Adipose tissue (tissue), 3 donors: ENCODE measurements around the gene RAB17. TPM values are rescaled to one million over a fixed set of nuclear protein-coding genes. Genes with fewer than 3 reads are reported as not detected.

Source experiments
- H3K27ac ChIP-seq: one replicate; pipeline ENCODE4 v1.5.1; 2013; ENCODE audit warnings: low read depth, low read length
- WGBS, 3 donors: extraction: QIAGEN DNeasy Blood & Tissue Kit; methylation state at CpG; one replicate each; pipeline ENCODE4 v1.1.7; 2013; 5-methylcytosine and 5-hydroxymethylcytosine counted together
- polyA plus RNA-seq, 3 donors: library from polyadenylated mRNA; stranded (reverse); fragments of 200-250 nt; gene quantifications; one replicate each; pipeline ENCODE4 v1.2.3, GENCODE V29; 2013
- donor health status: healthy with polysubstance abuse.
- donor health status: Bipolar disorder and iron deficiency.
- donor health status: healthy.

The RAB17 gene
- 10 to 100 TPM in 1 of 3 donors, 1 to 10 TPM in 2; 1.1 to 22.7 (median 3.9) TPM for polyA plus RNA-seq

DNA sequence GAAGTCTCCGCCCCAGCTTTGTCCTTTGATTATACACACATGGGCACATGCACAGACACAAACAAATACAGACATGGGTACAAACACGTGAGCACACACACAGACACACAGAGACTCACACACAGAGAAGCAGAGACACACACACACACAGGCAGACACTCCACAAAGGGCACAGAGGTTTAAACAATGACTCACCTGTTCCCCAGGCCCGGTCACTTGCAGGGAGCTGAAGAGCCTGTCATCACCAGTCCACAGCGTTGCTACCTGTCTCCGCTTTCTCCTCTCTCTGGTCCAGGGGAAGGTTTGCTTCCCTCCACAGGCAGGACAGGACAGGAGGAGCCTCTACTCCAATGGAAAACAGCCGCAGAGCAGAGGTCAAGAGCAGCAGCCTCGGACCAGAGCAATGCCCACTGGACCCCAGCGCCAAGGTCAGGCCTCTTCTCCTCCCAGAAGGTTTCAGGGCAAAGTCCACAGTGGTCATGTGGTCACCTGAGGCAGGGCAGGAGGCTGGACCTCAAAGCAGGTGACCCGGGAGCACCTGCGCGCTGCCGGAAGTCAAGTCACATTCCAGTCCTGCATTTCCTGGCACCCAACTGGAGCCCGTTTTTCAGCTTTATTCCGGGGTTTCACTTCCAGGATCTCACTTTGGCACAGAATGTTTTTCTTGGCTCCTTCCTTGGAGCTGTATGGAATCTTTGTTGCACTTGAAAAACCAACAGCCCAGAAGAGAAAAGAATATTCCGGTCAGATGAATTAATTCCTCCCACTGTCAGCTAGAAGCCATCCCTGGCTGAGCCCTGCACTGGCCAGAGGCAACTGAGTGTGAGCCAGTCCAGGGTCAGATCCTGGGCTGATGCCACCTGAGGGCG is at the start of gene RAB17:
RAB17 (minus strand) TSS at position 463 of the 869 bp plus-strand sequence. CDS start 4,580 bp downstream, outside the sequence.
- WGBS, 3 donors, result 27 to 76% (median 70%) methylated on average over 16 of the region's 16 CpGs

DNA sequence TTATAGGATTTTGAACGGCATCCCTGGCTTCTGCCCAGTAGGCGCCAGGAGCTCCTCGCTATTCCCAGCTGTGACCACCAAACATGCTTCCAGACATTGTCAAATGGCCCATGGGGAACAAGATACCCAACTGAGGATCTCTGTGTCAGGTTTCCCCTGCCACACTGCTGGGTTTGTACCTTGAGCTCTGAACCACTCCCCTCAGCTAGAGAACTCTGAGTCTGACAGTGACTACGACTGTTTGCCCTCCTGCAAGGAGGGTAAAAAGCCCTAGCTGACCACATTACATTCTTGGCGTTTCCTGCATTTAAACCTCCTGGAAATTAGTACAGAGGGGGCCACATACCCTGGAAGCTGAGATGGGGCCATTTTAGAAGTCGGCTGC is 49.3 kb upstream of the RAB17 start:
- 90 to 96% (median 91%) methylated on average over 6 of the region's 6 CpGs for WGBS, 3 donors
- no peak overlapping the region for H3K27ac ChIP-seq

More for the DNA sequence above, at the start of gene RAB17:
- H3K27ac ChIP-seq, result no peak within 1 kb of the TSS

- WGBS, 3 donors, result 68 to 87% (median 75%) methylated on average over 11 of the region's 11 CpGs
- H3K27ac ChIP-seq, result no peak overlapping the region
These were observed 48.7 kb upstream of the RAB17 start for GRCh38 chr2:237639052-237639835.

- no peak overlapping the region for H3K27ac ChIP-seq
- 91 to 97% (median 92%) methylated on average over 8 of the region's 8 CpGs for WGBS, 3 donors
These were observed 47.6 kb upstream of the RAB17 start for GRCh38 chr2:237638176-237638575.

DNA sequence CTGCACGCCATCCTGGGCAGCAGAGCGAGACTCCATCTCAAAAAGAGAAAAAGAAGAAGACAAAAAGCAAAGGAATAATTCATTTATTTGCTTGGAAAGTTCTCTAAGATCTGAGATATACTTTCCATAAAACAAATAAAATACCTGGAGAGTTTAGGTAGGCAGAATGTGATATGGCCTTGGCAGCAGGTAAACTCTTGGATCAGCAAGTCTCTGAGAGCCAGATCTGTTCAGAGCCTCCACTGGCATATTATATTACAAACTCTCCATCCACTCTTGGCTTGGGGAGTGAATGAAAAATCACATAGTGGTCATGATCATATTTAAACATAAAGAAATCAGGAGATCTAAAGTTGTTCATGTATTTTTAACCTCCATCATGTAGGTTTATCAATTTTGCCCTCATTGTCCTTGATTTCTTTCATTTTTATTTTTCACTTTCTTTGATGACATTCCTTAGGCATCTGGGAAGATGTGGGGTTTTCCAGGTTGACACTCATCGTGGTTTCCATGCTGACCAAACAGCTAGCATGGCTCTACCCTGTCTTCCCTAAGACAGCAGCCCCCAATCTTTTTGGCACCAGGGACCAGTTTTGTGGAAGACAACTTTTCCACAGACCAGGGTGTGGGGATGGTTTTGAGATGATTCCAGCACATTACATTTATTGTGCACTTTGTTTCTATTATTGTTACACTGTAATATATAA is 47.0 kb upstream of the RAB17 start:
- 74 to 93% (median 78%) methylated on average over 3 of the region's 3 CpGs for WGBS, 3 donors
- H3K27ac ChIP-seq, result no peak overlapping the region

- 64 to 92% (median 70%) methylated on average over 1 of the region's 1 CpG for WGBS, 3 donors
- H3K27ac ChIP-seq, result no peak overlapping the region
These were observed 46.0 kb upstream of the RAB17 start for GRCh38 chr2:237636578-237636977.

GRCh38 chr2:237633061-237633561 is 42.6 kb upstream of the RAB17 start:
- no peak overlapping the region for H3K27ac ChIP-seq
- WGBS, 3 donors, result 75 to 77% (median 75%) methylated on average over 10 of the region's 10 CpGs

DNA sequence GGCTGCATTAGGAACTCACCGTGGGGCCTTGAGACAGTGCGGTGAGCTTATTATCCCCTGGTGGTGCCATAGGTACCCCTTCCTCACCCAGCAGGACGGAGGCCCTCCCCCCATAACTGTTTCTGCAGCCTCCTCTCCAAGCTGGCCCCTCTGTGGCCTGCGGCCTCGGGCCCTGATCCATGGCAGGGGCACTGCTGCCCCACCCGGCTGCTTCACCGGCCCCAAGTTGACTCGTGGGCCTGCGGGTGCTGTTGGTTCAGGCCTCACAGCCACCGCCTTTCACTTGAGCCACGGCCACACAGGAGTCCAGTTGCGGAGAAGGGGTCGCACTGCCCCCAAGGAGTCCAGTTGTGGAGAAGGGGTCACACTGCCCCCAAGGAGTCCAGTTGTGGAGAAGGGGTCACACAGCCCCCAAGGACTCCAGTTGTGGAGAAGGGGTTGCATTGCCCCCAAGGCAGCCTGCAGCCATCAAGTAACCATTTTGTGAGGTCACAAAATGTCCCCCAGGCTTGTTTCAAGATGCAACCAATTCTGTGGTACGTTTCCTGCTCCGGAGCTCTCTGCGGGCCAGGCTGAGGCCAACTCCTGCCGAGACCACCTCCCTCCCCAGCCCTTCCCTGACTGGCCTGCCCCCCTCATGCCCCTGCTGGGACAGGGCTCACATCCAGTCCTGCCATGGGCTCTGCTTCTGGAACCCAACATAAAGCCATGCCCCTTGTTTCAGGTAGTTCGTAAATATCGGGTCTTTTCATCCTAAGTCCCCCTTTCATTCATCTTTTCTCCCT is 41.5 kb upstream of the RAB17 start:
- WGBS, 3 donors, result 84 to 93% (median 90%) methylated on average over 19 of the region's 19 CpGs
- H3K27ac ChIP-seq, result no peak overlapping the region

- no peak overlapping the region for H3K27ac ChIP-seq
- WGBS, 3 donors, result 83 to 91% (median 85%) methylated on average over 14 of the region's 14 CpGs
These were observed 40.7 kb upstream of the RAB17 start for GRCh38 chr2:237631007-237631785.

- H3K27ac ChIP-seq, result no peak overlapping the region
- 69 to 90% (median 74%) methylated on average over 12 of the region's 12 CpGs for WGBS, 3 donors
These were observed 39.9 kb upstream of the RAB17 start for GRCh38 chr2:237630216-237631000.

- H3K27ac ChIP-seq, result no peak overlapping the region
- 46 to 95% (median 69%) methylated on average over 8 of the region's 8 CpGs for WGBS, 3 donors
These were observed 39.2 kb upstream of the RAB17 start for GRCh38 chr2:237629739-237630138.

GRCh38 chr2:237629188-237629534 is 38.6 kb upstream of the RAB17 start:
- WGBS, 3 donors, result 62 to 94% (median 94%) methylated on average over 1 of the region's 1 CpG
- H3K27ac ChIP-seq, result no peak overlapping the region

DNA sequence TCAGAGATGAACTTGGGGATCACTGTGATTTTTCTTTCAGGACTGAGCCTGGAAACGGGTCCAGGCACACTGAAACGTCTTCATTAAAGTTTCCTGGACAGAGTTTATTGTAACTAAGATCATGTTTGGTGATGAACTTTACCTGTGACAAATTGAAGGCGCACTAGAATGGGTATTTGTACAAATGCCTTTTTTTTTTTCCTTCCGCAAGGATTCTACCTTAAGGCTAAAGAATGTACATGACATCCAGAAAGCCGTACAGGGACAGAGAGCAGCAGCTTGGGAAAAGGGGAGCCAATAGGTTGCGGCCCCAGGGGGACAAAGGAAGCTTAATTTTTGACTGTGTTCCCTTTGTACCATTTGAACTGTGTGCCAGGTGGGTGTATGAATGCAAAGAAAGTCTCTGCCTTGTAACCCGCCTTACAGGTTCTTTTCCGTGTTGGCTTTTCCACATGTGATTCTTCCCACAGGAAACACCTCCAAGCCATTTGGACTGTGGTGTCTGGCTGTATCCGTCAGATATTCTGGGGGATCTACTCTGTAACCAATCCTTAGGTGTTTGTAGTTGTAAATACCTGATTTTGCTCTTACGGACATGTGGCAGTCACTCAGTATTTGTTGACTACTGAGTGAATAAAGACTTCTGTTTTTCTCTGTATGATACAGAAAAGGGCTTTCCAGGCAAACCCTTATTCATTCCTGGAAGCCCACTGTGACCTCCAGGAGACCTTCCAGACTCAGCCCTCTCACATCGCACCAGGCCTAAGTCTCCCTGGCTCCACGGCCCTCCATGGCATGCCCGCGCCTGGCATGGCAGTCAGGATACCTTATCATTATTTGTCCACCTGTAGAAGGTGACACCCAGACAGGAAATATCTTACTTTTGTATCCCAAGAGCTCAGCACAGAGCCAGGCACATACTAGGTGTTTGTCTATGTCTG is 38.0 kb upstream of the RAB17 start:
- no peak overlapping the region for H3K27ac ChIP-seq
- WGBS, 3 donors, result 33 to 75% (median 72%) methylated on average over 14 of the region's 14 CpGs

GRCh38 chr2:237627441-237628246 is 37.1 kb upstream of the RAB17 start, which contains the start of gene LRRFIP1:
TSS of gene LRRFIP1 (plus strand) at chr2:237627587. CDS start at chr2:237627645, 58 bp downstream.
- H3K27ac ChIP-seq, result no peak within 1 kb of the TSS
- 1% methylated on average over 74 to 113 of the region's 114 CpGs for WGBS, 3 donors
